ENCODE measurements around the gene DOLK. TPM values are rescaled to one million over a fixed set of nuclear protein-coding genes. Genes with fewer than 3 reads are reported as not detected.

Gene DOLK
- total and polyA plus RNA-seq, 10 of the 15 experiments (the other 5 are each of a cell fraction or from before 2014, with no cell fraction given): 1.9 to 18.2 (median 9.1) TPM

GRCh38 chr9:128895556-128895955, 51.8 kb downstream of the DOLK start:
- Histone ChIP-seq H3K4me3 (no peak overlapping the region), H3K27me3 (replicated peaks in 1 of 2; ENCODE audit: control insufficient read depth in 2 of 2, insufficient read depth in 2 of 2, low read length in 1 of 2) (no peaks in the 10 kb centered on the region), H3K4me2 (ENCODE audit: control insufficient read depth, insufficient read depth) (no peak overlapping the region), H4K20me1 (ENCODE audit: control insufficient read depth, insufficient read depth) (no peaks in the 10 kb centered on the region), H3K27ac (ENCODE audit: control insufficient read depth, insufficient read depth) (no peak overlapping the region), H3K36me3 (ENCODE audit: control insufficient read depth in 2 of 2, insufficient read depth in 2 of 2, low read length in 1 of 2) (peaks cover 3 to 13% of the 10 kb centered on the region in 2 experiments; a peak in 3 of 4 replicates), H3K9me3 (replicated peaks; ENCODE audit: control insufficient read depth, insufficient read depth, low read length) (no peaks in the 10 kb centered on the region), H3K4me1 (ENCODE audit: control insufficient read depth, insufficient read depth, low read length) (peaks cover 15% of the 10 kb centered on the region), H3K9ac (ENCODE audit: control insufficient read depth, insufficient read depth, low read length) (no peak overlapping the region), H2AFZ (ENCODE audit: control insufficient read depth, low read depth, low read length) (no peak overlapping the region), H3K79me2 (ENCODE audit: control insufficient read depth, insufficient read depth, low read length) (no peaks in the 10 kb centered on the region)
- CTCF ChIA-PET: no interaction called here
- TF ChIP-seq MYB (IDR thresholded peaks at IDR 0.05; ENCODE audit: borderline replicate concordance, low read depth, low read length) (no peak), CTCF (IDR thresholded peaks at IDR 0.05 in 2 of 3, conservative IDR thresholded peaks at IDR 0.05 in 1 of 3; ENCODE audit: control insufficient read depth in 2 of 3, extremely low read depth in 1 of 3, insufficient read depth in 1 of 3, low read depth in 3 of 3, low read length in 3 of 3) (no peak), SRF (IDR thresholded peaks at IDR 0.05; ENCODE audit: low read depth in 2 of 2, low read length in 2 of 2) (no peak), ATF7 (IDR thresholded peaks at IDR 0.05; ENCODE audit: low read depth) (no peak), RCOR1 (conservative IDR thresholded peaks at IDR 0.05; ENCODE audit: low read depth, low read length) (no peak), ZBTB33 (IDR thresholded peaks at IDR 0.05) (no peak)
- POLR2A ChIA-PET: no interaction called here
- 81% methylated on average over 4 of the region's 4 CpGs for WGBS (ENCODE audit: insufficient coverage, insufficient replicate concordance, low lambda C conversion rate, missing lambda C conversion rate)
- no peak for ATAC-seq
- BruUV-seq (replicated peaks): no TSS peak
- no peak for FAIRE-seq
- in situ Hi-C loops (cut with MboI): no loop called here
- SMC1A ChIA-PET (ENCODE audit: uncharacterized antibody, unreplicated experiment): no interaction called here
- no peak for DNase-seq (ENCODE audit: low read depth, low spot score)
- RAD21 ChIA-PET (ENCODE audit: unreplicated experiment): no interaction called here
- intact Hi-C loops (cut with micrococcal nuclease; ENCODE audit: unreplicated experiment): no loop called here

Other genes starting within 250 kb of the DOLK start
Only the 7 nearest of the 16 such genes appear.
- 40.5 and 49.2 TPM in 2 replicates for gene SPOUT1, start 117.8 kb downstream of the DOLK start, total RNA-seq (2014; rRNA removed)
- gene SPOUT1, start 117.8 kb downstream of the DOLK start, total RNA-seq (2014; rRNA removed; fragmentation: Illumina TruSeq; extraction: Trizol): 14.3 and 17.3 TPM in 2 replicates
- gene SPOUT1, start 117.8 kb downstream of the DOLK start, total RNA-seq (2021): 75.0 and 77.8 TPM in 2 replicates
- 21.7 and 48.0 TPM in 2 replicates for gene SPOUT1, start 117.8 kb downstream of the DOLK start, polyA plus RNA-seq (2011; rRNA removed)
- gene SPOUT1, start 117.8 kb downstream of the DOLK start, polyA plus RNA-seq (2014; fragmentation: Illumina TruSeq; extraction: Trizol): 5.0 and 22.6 TPM in 2 replicates
- gene SPOUT1, start 117.8 kb downstream of the DOLK start, polyA plus RNA-seq (2014; fragmentation: Nextera tagmentation; extraction: Ambion mirVana): 10 to 100 TPM in 1 of 2 experiments, 1 to 10 TPM in 1; 5.7 to 16.4 TPM
- 40.7 and 49.1 TPM in 2 replicates for gene SPOUT1, start 117.8 kb downstream of the DOLK start, polyA plus RNA-seq (2014; rRNA removed)
- gene SPOUT1, start 117.8 kb downstream of the DOLK start, polyA plus RNA-seq (2016; fragmentation: Nextera tagmentation; extraction: Ambion mirVana): 10 to 100 TPM; 85.2 to 95.0 TPM
- gene KYAT1, start 65.7 kb downstream of the DOLK start, total RNA-seq (2014; rRNA removed): 12.4 and 12.8 TPM in 2 replicates
- 6.3 and 7.4 TPM in 2 replicates for gene KYAT1, start 65.7 kb downstream of the DOLK start, total RNA-seq (2014; rRNA removed; fragmentation: Illumina TruSeq; extraction: Trizol)
- gene KYAT1, start 65.7 kb downstream of the DOLK start, total RNA-seq (2021): 12.2 and 12.7 TPM in 2 replicates
- gene KYAT1, start 65.7 kb downstream of the DOLK start, polyA plus RNA-seq (2011; rRNA removed): 8.6 and 14.0 TPM in 2 replicates
- 5.4 and 7.9 TPM in 2 replicates for gene KYAT1, start 65.7 kb downstream of the DOLK start, polyA plus RNA-seq (2014; fragmentation: Illumina TruSeq; extraction: Trizol)
- gene KYAT1, start 65.7 kb downstream of the DOLK start, polyA plus RNA-seq (2014; fragmentation: Nextera tagmentation; extraction: Ambion mirVana): 1 to 10 TPM; 5.8 to 6.2 TPM
- 15.7 and 15.9 TPM in 2 replicates for gene KYAT1, start 65.7 kb downstream of the DOLK start, polyA plus RNA-seq (2014; rRNA removed)
- gene KYAT1, start 65.7 kb downstream of the DOLK start, polyA plus RNA-seq (2016; fragmentation: Nextera tagmentation; extraction: Ambion mirVana): 10 to 100 TPM; 10.3 to 12.8 TPM
- gene LRRC8A, start 65.5 kb downstream of the DOLK start, total RNA-seq (2014; rRNA removed): 9.1 and 13.4 TPM in 2 replicates
- gene LRRC8A, start 65.5 kb downstream of the DOLK start, total RNA-seq (2014; rRNA removed; fragmentation: Illumina TruSeq; extraction: Trizol): 5.9 and 6.9 TPM in 2 replicates
- 15.7 and 15.9 TPM in 2 replicates for gene LRRC8A, start 65.5 kb downstream of the DOLK start, total RNA-seq (2021)
- 3.7 and 8.9 TPM in 2 replicates for gene LRRC8A, start 65.5 kb downstream of the DOLK start, polyA plus RNA-seq (2011; rRNA removed)
- 3.5 and 7.6 TPM in 2 replicates for gene LRRC8A, start 65.5 kb downstream of the DOLK start, polyA plus RNA-seq (2014; fragmentation: Illumina TruSeq; extraction: Trizol)
- 1 to 10 TPM; 1.6 to 2.3 TPM for gene LRRC8A, start 65.5 kb downstream of the DOLK start, polyA plus RNA-seq (2014; fragmentation: Nextera tagmentation; extraction: Ambion mirVana)
- 10.5 and 12.6 TPM in 2 replicates for gene LRRC8A, start 65.5 kb downstream of the DOLK start, polyA plus RNA-seq (2014; rRNA removed)
- gene LRRC8A, start 65.5 kb downstream of the DOLK start, polyA plus RNA-seq (2016; fragmentation: Nextera tagmentation; extraction: Ambion mirVana): 10 to 100 TPM; 15.1 to 15.6 TPM
- gene PHYHD1, start 26.6 kb downstream of the DOLK start, total RNA-seq (2014; rRNA removed): 0.17 TPM in 1 of 2 replicates, not detected in the other
- gene PHYHD1, start 26.6 kb downstream of the DOLK start, total RNA-seq (2014; rRNA removed; fragmentation: Illumina TruSeq; extraction: Trizol): not detected in 2 replicates
- not detected in 2 replicates for gene PHYHD1, start 26.6 kb downstream of the DOLK start, total RNA-seq (2021)
- gene PHYHD1, start 26.6 kb downstream of the DOLK start, polyA plus RNA-seq (2011; rRNA removed): not detected in 2 replicates
- not detected in 2 replicates for gene PHYHD1, start 26.6 kb downstream of the DOLK start, polyA plus RNA-seq (2014; fragmentation: Illumina TruSeq; extraction: Trizol)
- gene PHYHD1, start 26.6 kb downstream of the DOLK start, polyA plus RNA-seq (2014; fragmentation: Nextera tagmentation; extraction: Ambion mirVana): under 1 TPM in 1 of 2 experiments, not detected in 1; 0.09 TPM
- not detected in 2 replicates for gene PHYHD1, start 26.6 kb downstream of the DOLK start, polyA plus RNA-seq (2014; rRNA removed)
- not detected for gene PHYHD1, start 26.6 kb downstream of the DOLK start, polyA plus RNA-seq (2016; fragmentation: Nextera tagmentation; extraction: Ambion mirVana)
- gene NUP188, start 96 bp upstream of the DOLK start, total RNA-seq (2014; rRNA removed): 43.9 and 48.1 TPM in 2 replicates
- 32.4 and 34.0 TPM in 2 replicates for gene NUP188, start 96 bp upstream of the DOLK start, total RNA-seq (2014; rRNA removed; fragmentation: Illumina TruSeq; extraction: Trizol)
- gene NUP188, start 96 bp upstream of the DOLK start, total RNA-seq (2021): 61.3 and 71.5 TPM in 2 replicates
- gene NUP188, start 96 bp upstream of the DOLK start, polyA plus RNA-seq (2011; rRNA removed): 32.1 and 52.3 TPM in 2 replicates
- gene NUP188, start 96 bp upstream of the DOLK start, polyA plus RNA-seq (2014; fragmentation: Illumina TruSeq; extraction: Trizol): 41.0 and 47.3 TPM in 2 replicates
- 1 to 10 TPM; 1.4 to 3.5 TPM for gene NUP188, start 96 bp upstream of the DOLK start, polyA plus RNA-seq (2014; fragmentation: Nextera tagmentation; extraction: Ambion mirVana)
- 49.6 and 51.2 TPM in 2 replicates for gene NUP188, start 96 bp upstream of the DOLK start, polyA plus RNA-seq (2014; rRNA removed)
- gene NUP188, start 96 bp upstream of the DOLK start, polyA plus RNA-seq (2016; fragmentation: Nextera tagmentation; extraction: Ambion mirVana): 10 to 100 TPM; 72.9 to 73.7 TPM
- gene SH3GLB2, start 80.7 kb upstream of the DOLK start, total RNA-seq (2014; rRNA removed): 38.4 and 40.2 TPM in 2 replicates
- 19.0 and 20.3 TPM in 2 replicates for gene SH3GLB2, start 80.7 kb upstream of the DOLK start, total RNA-seq (2014; rRNA removed; fragmentation: Illumina TruSeq; extraction: Trizol)
- 57.8 and 59.9 TPM in 2 replicates for gene SH3GLB2, start 80.7 kb upstream of the DOLK start, total RNA-seq (2021)
- 17.4 and 34.8 TPM in 2 replicates for gene SH3GLB2, start 80.7 kb upstream of the DOLK start, polyA plus RNA-seq (2011; rRNA removed)
- 7.0 and 31.5 TPM in 2 replicates for gene SH3GLB2, start 80.7 kb upstream of the DOLK start, polyA plus RNA-seq (2014; fragmentation: Illumina TruSeq; extraction: Trizol)
- gene SH3GLB2, start 80.7 kb upstream of the DOLK start, polyA plus RNA-seq (2014; fragmentation: Nextera tagmentation; extraction: Ambion mirVana): 1 to 10 TPM in 1 of 2 experiments, under 1 TPM in 1; 0.21 to 1.2 TPM
- 58.7 and 61.3 TPM in 2 replicates for gene SH3GLB2, start 80.7 kb upstream of the DOLK start, polyA plus RNA-seq (2014; rRNA removed)
- gene SH3GLB2, start 80.7 kb upstream of the DOLK start, polyA plus RNA-seq (2016; fragmentation: Nextera tagmentation; extraction: Ambion mirVana): 10 to 100 TPM in 1 of 2 experiments, 1 to 10 TPM in 1; 5.5 to 30.1 TPM
- 15.5 and 15.8 TPM in 2 replicates for gene MIGA2, start 89.0 kb upstream of the DOLK start, total RNA-seq (2014; rRNA removed)
- gene MIGA2, start 89.0 kb upstream of the DOLK start, total RNA-seq (2014; rRNA removed; fragmentation: Illumina TruSeq; extraction: Trizol): 7.9 and 8.1 TPM in 2 replicates
- gene MIGA2, start 89.0 kb upstream of the DOLK start, total RNA-seq (2021): 27.8 and 31.0 TPM in 2 replicates
- 6.2 and 9.5 TPM in 2 replicates for gene MIGA2, start 89.0 kb upstream of the DOLK start, polyA plus RNA-seq (2011; rRNA removed)
- 1.5 and 6.7 TPM in 2 replicates for gene MIGA2, start 89.0 kb upstream of the DOLK start, polyA plus RNA-seq (2014; fragmentation: Illumina TruSeq; extraction: Trizol)
- gene MIGA2, start 89.0 kb upstream of the DOLK start, polyA plus RNA-seq (2014; fragmentation: Nextera tagmentation; extraction: Ambion mirVana): under 1 TPM; 0.14 to 0.77 TPM
- gene MIGA2, start 89.0 kb upstream of the DOLK start, polyA plus RNA-seq (2014; rRNA removed): 27.3 and 28.0 TPM in 2 replicates
- 10 to 100 TPM; 18.2 to 21.0 TPM for gene MIGA2, start 89.0 kb upstream of the DOLK start, polyA plus RNA-seq (2016; fragmentation: Nextera tagmentation; extraction: Ambion mirVana)